Stomach (tissue), 9 donors: ENCODE measurements around the gene EIF4H. TPM values are rescaled to one million over a fixed set of nuclear protein-coding genes. Genes with fewer than 3 reads are reported as not detected.
"Not testable (repeated sequence)": the region's sequence is repeated elsewhere in the genome, so short reads cannot be mapped to it uniquely, and the experiment has no call there.

Experiments
- DNase-seq, 2 donors: peaks; one replicate each; pipeline versions ENCODE4 v3.0.0 to v3.0.0-alpha.2; 2013 to 2019
- H3K27ac ChIP-seq, 5 donors: fragments of 200-600 bp in 4 of 5; sonication (generic) in 4 of 5; one replicate each; pipeline ENCODE4 v1.5.1; 2013 to 2019; ENCODE audit warnings: mild to moderate bottlenecking in 1 of 5, moderate library complexity in 1 of 5
- H3K27me3 ChIP-seq, 3 donors: fragments of 200-600 bp; sonication (generic); one replicate each; pipeline ENCODE4 v1.5.1; 2017 to 2019; ENCODE audit warnings: mixed run types in 1 of 3
- H3K36me3 ChIP-seq, 4 donors: fragments of 200-600 bp; sonication (generic); 1 replicate in 3 of 4; 2 replicates in 1 of 4; pipeline ENCODE4 v1.5.1; 2016 to 2019
- H3K4me1 ChIP-seq, 4 donors: fragments of 200-600 bp; sonication (generic); one replicate each; pipeline ENCODE4 v1.5.1; 2016 to 2019
- H3K4me3 ChIP-seq, 4 donors: fragments of 200-600 bp; sonication (generic) in 3 of 4; one replicate each; pipeline ENCODE4 v1.5.1; 2016 to 2019; ENCODE audit warnings: mild to moderate bottlenecking in 1 of 4
- H3K9me3 ChIP-seq, 4 donors: fragments of 200-600 bp; sonication (generic); one replicate each; pipeline ENCODE4 v1.5.1; 2016 to 2019
- CTCF ChIP-seq, 7 experiments: fragments of 450-650 bp in 4 of 7; fragments of 200-600 bp in 3 of 7; sonication (generic) in 3 of 7; IDR thresholded peaks; one replicate each; pipeline ENCODE4 v1.5.1; 2016 to 2019; ENCODE audit warnings: antibody characterized with exemption in 7 of 7, control low read depth in 2 of 7, mild to moderate bottlenecking in 1 of 7
- EP300 ChIP-seq: sonication (generic); formaldehyde crosslinking; IDR thresholded peaks from one replicate; pipeline ENCODE4 v1.6.1; 2017; ENCODE audit warnings: antibody characterized with exemption
- POLR2A ChIP-seq, 4 donors: fragments of 450-650 bp; IDR thresholded peaks; one replicate each; pipeline ENCODE4 v1.6.1; 2016; ENCODE audit warnings: antibody characterized with exemption in 4 of 4, control low read depth in 2 of 4, mild to moderate bottlenecking in 1 of 4, moderate library complexity in 1 of 4
- POLR2AphosphoS5 ChIP-seq, 3 donors: sonication (generic); formaldehyde crosslinking; IDR thresholded peaks; one replicate each; pipeline ENCODE4 v1.6.1; 2016; ENCODE audit warnings: antibody characterized with exemption in 3 of 3
- WGBS, 5 donors: extraction: QIAGEN DNeasy Blood & Tissue Kit in 3 of 5; methylation state at CpG; one replicate each; pipeline versions ENCODE4 v1.1.5 to v1.1.7; 2013 to 2018; 5-methylcytosine and 5-hydroxymethylcytosine counted together
- intact Hi-C: fragments of 100-400 bp; cut with DNase I; formaldehyde crosslinking; loops from one replicate; pipeline ENCODE4 v1.15.1; 2023; ENCODE audit warnings: low total_unique reads
- polyA plus RNA-seq, 3 donors: library from polyadenylated mRNA; stranded (reverse); fragments of 200-250 nt; gene quantifications; one replicate each; pipeline ENCODE4 v1.2.3, GENCODE V29; 2013
- total RNA-seq, 5 donors: library from RNA; depleted of rRNA; stranded (reverse); fragments of >200 nt; gene quantifications; one replicate each; pipeline versions ENCODE4 v1.1.0 to v1.2.3, GENCODE V29; 2014 to 2016
- donor health status: healthy with polysubstance abuse.
- donor health status: Bipolar disorder and iron deficiency.
- donor health status: healthy.

Gene EIF4H
- total and polyA plus RNA-seq, 8 donors, result 71.2 to 235 (median 165) TPM

- no peak overlapping the region for H3K4me3 ChIP-seq
- H3K27ac ChIP-seq, result peak overlapping the region in 2 of 5 donors; percentile 7 to 44
- WGBS, 5 donors, result 14 to 32% (median 17%) methylated on average over 7 of the region's 7 CpGs
- H3K9me3 ChIP-seq, result no peaks in the 10 kb centered on the region
- TF ChIP-seq POLR2A (IDR thresholded peaks at IDR 0.05) (no peak), CTCF (IDR thresholded peaks at IDR 0.05) (no peak), EP300 (no peak)
- no peaks in the 10 kb centered on the region for H3K27me3 ChIP-seq
- peak in 1 of 2 donors; percentile 63 for DNase-seq
- peaks cover 0 to 17% (median 8%) of the 10 kb centered on the region in 4 donors for H3K4me1 ChIP-seq
- intact Hi-C loops, result no loop called here
- no peaks in the 10 kb centered on the region for H3K36me3 ChIP-seq
These were observed 9.1 kb upstream of the EIF4H start for GRCh38 chr7:74164985-74165456.

- peaks cover 0 to 17% (median 8%) of the 10 kb centered on the region in 4 donors for H3K4me1 ChIP-seq
- DNase-seq, result no peak
- no peaks in the 10 kb centered on the region for H3K27me3 ChIP-seq
- intact Hi-C loops, result no loop called here
- 94 to 97% (median 96%) methylated on average over 15 of the region's 15 CpGs for WGBS, 5 donors
- H3K27ac ChIP-seq, result peak overlapping the region in 3 of 5 donors; percentile 7 to 74 (median 59)
- H3K36me3 ChIP-seq, result no peaks in the 10 kb centered on the region
- TF ChIP-seq POLR2AphosphoS5 (IDR thresholded peaks at IDR 0.05), result no peak
- TF ChIP-seq POLR2A (IDR thresholded peaks at IDR 0.05), result no peak
- no peak for TF ChIP-seq CTCF (IDR thresholded peaks at IDR 0.05)
- no peak for TF ChIP-seq EP300
- no peak overlapping the region for H3K4me3 ChIP-seq
- H3K9me3 ChIP-seq, result no peaks in the 10 kb centered on the region
These were observed 8.1 kb upstream of the EIF4H start for GRCh38 chr7:74165867-74166593.

GRCh38 chr7:74167324-74167723 lies 6.8 kb upstream of the EIF4H start:
- intact Hi-C loops, H3K27me3 ChIP-seq, H3K4me3 ChIP-seq, H3K9me3 ChIP-seq, H3K36me3 ChIP-seq: not testable (repeated sequence)
- peak; percentile 53 to 69 for DNase-seq
- TF ChIP-seq POLR2AphosphoS5 (IDR thresholded peaks at IDR 0.05), result peak in 2 of 3 donors; percentile 10 to 48
- H3K27ac ChIP-seq, result peak overlapping the region; percentile 59 to 75 (median 66)
- WGBS, 5 donors, result 43 to 65% (median 58%) methylated on average over 6 of the region's 6 CpGs
- peaks cover 0 to 18% (median 9%) of the 10 kb centered on the region in 4 donors for H3K4me1 ChIP-seq

GRCh38 chr7:74173074-74173473 lies 1.1 kb upstream of the EIF4H start:
- peak; percentile 34 to 48 for DNase-seq
- Histone ChIP-seq H3K27me3 (no peaks in the 10 kb centered on the region), H3K36me3 (peaks cover 0 to 14% (median 3%) of the 10 kb centered on the region in 4 donors), H3K9me3 (no peaks in the 10 kb centered on the region), H3K27ac (peak overlapping the region; percentile 65 to 100 (median 95)), H3K4me1 (peaks cover 38 to 49% (median 45%) of the 10 kb centered on the region in 4 donors), H3K4me3 (peak overlapping the region in 3 of 4 donors; percentile 70 to 98 (median 83))
- intact Hi-C loops, result loop anchor here (10.0 kb wide), 1 partner anchor 88 kb away; the partner anchor contains the start of gene LIMK1
- WGBS, 5 donors, result 34 to 64% (median 49%) methylated on average over 14 of the region's 14 CpGs
- peak in 1 of 3 donors; percentile 22 for TF ChIP-seq POLR2AphosphoS5 (IDR thresholded peaks at IDR 0.05)
- no peak for TF ChIP-seq POLR2A (IDR thresholded peaks at IDR 0.05)
- TF ChIP-seq EP300, result no peak
- no peak for TF ChIP-seq CTCF (IDR thresholded peaks at IDR 0.05)
